HepG2 (cell line): Measurements from ENCODE around the gene STOM. TPM values are rescaled to one million over a fixed set of nuclear protein-coding genes. Genes with fewer than 3 reads are reported as not detected.

ENCODE experiments used
- CENPX ChIP-seq: sonication (generic); formaldehyde crosslinking; IDR thresholded peaks from 2 replicates; pipeline ENCODE4 v1.9.0; 2021; ENCODE audit warnings: mild to moderate bottlenecking, missing genetic modification reagents, moderate library complexity
- NCOA5 ChIP-seq: sonication (generic); formaldehyde crosslinking; IDR thresholded peaks from 2 replicates; pipeline ENCODE4 v1.4.0; 2020; ENCODE audit warnings: missing genetic modification reagents
- PHF21A ChIP-seq: sonication (generic); formaldehyde crosslinking; IDR thresholded peaks from 2 replicates; pipeline ENCODE4 v1.5.0; 2020; ENCODE audit warnings: mild to moderate bottlenecking, missing genetic modification reagents
- RARG ChIP-seq: sonication (generic); formaldehyde crosslinking; IDR thresholded peaks from 2 replicates; pipeline ENCODE4 v1.4.0; 2020; ENCODE audit warnings: low read depth, mild to moderate bottlenecking, missing genetic modification reagents
- RXRA ChIP-seq: sonication (generic); formaldehyde crosslinking; IDR thresholded peaks from 2 replicates; pipeline ENCODE4 v1.5.1; 2020; ENCODE audit warnings: missing genetic modification reagents
- SNAPC5 ChIP-seq: sonication (generic); formaldehyde crosslinking; IDR thresholded peaks from 2 replicates; pipeline ENCODE4 v1.8.1; 2023; ENCODE audit warnings: mild to moderate bottlenecking, missing genetic modification reagents, borderline replicate concordance
- STAT6 ChIP-seq: sonication (generic); formaldehyde crosslinking; IDR thresholded peaks from 2 replicates; pipeline ENCODE4 v1.4.0; 2020; ENCODE audit warnings: missing genetic modification reagents, mild to moderate bottlenecking, borderline replicate concordance
- ZMYM3 ChIP-seq: sonication (generic); formaldehyde crosslinking; IDR thresholded peaks from 2 replicates; pipeline ENCODE4 v1.5.1; 2020; ENCODE audit warnings: mild to moderate bottlenecking, missing genetic modification reagents
- ZNF205 ChIP-seq: IDR thresholded peaks from 2 replicates; pipeline ENCODE4 v1.6.1; 2018; ENCODE audit warnings: missing biosample characterization, missing genetic modification reagents
- ZNF496 ChIP-seq: sonication (generic); formaldehyde crosslinking; IDR thresholded peaks from 2 replicates; pipeline ENCODE4 v1.8.1; 2023; ENCODE audit warnings: mild to moderate bottlenecking, moderate library complexity, missing genetic modification reagents; ENCODE audit not compliant: insufficient replicate concordance
- ZNF503 ChIP-seq: sonication (generic); formaldehyde crosslinking; IDR thresholded peaks from 2 replicates; pipeline ENCODE4 v1.4.0; 2020; ENCODE audit warnings: missing genetic modification reagents
- ZNF512 ChIP-seq: sonication (generic); formaldehyde crosslinking; IDR thresholded peaks from 2 replicates; pipeline ENCODE4 v1.4.0; 2020; ENCODE audit warnings: mild to moderate bottlenecking, missing genetic modification reagents
- polyA plus RNA-seq, 8 experiments: library from polyadenylated mRNA; depleted of rRNA in 3 of 8; stranded (reverse) in 7 of 8; unstranded in 1 of 8; fragments of >200 nt; fragmentation: Illumina TruSeq in 4 of 8; extraction: Trizol in 4 of 8; gene quantifications; 2 replicates each; pipeline versions ENCODE4 v1.2.1 to v1.2.3, GENCODE V29; 2011 to 2016; ENCODE audit warnings: low read depth in 4 of 8, missing spikeins in 1 of 8, mixed read lengths in 1 of 8; ENCODE audit not compliant: insufficient read depth in 1 of 8
- total RNA-seq, 5 experiments: library from RNA; depleted of rRNA; stranded (reverse); fragments of >200 nt; fragmentation: Illumina TruSeq; extraction: Trizol; gene quantifications; 2 replicates each; pipeline ENCODE4 v1.2.3, GENCODE V29; 2016; ENCODE audit warnings: low read depth in 1 of 5
- TF ChIP-seq, protein P1 (sequence below): IDR thresholded peaks from 2 replicates; pipeline ENCODE4 v1.6.1; 2016; ENCODE audit warnings: low read depth, missing genetic modification reagents, missing compliant biosample characterization

STOM gene
- total and polyA plus RNA-seq, 2 of the 13 experiments (the other 11 are each of a cell fraction or from before 2014, with no cell fraction given): 43.6 to 165 TPM

DNA sequence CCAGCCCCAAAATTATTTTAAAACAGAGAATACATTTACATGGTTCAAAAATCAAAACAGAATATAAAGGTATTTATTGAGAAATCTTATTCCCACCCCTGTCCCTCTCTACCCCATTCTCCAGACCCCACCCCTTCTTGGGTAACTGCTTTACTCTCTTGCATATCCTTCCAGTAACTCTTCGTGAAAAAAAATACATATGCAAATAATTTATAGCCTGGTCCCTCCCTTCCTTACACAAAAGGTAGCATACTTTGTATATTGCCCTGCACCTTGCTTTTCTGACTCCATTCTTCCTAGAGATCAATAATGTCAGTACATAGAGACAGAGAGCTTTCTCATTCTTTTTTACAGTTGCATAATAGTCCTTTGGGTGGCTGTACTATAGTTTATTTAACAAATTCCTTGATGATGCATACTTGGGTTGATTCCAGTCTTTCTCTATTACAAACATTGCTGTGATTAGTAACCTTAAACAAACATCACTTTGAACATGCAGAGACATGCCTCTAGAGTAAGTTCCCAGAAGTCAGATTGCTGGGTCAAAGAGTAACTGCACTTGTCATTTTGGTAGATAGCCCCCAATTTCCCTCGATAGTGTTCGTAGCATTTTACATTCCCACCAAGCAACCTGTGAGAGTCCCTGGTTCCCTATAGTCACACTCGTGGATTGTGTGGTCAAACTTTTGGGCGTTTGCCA is 47.9 kb downstream of the STOM start (continued):
- TF ChIP-seq RARG (CRISPR knock-in tag): no peak
- no peak; the same call in 1 of the 2 replicates for TF ChIP-seq SNAPC5 (CRISPR knock-in tag)
- no peak for TF ChIP-seq ZNF496 (CRISPR knock-in tag)
- TF ChIP-seq PHF21A (CRISPR knock-in tag): peak; percentile 86
- TF ChIP-seq STAT6: 0 out of 2 replicates have a peak, but pooled peaks have one; percentile 25
- no peak for TF ChIP-seq ZNF512 (CRISPR knock-in tag)
- TF ChIP-seq, protein P1, sequence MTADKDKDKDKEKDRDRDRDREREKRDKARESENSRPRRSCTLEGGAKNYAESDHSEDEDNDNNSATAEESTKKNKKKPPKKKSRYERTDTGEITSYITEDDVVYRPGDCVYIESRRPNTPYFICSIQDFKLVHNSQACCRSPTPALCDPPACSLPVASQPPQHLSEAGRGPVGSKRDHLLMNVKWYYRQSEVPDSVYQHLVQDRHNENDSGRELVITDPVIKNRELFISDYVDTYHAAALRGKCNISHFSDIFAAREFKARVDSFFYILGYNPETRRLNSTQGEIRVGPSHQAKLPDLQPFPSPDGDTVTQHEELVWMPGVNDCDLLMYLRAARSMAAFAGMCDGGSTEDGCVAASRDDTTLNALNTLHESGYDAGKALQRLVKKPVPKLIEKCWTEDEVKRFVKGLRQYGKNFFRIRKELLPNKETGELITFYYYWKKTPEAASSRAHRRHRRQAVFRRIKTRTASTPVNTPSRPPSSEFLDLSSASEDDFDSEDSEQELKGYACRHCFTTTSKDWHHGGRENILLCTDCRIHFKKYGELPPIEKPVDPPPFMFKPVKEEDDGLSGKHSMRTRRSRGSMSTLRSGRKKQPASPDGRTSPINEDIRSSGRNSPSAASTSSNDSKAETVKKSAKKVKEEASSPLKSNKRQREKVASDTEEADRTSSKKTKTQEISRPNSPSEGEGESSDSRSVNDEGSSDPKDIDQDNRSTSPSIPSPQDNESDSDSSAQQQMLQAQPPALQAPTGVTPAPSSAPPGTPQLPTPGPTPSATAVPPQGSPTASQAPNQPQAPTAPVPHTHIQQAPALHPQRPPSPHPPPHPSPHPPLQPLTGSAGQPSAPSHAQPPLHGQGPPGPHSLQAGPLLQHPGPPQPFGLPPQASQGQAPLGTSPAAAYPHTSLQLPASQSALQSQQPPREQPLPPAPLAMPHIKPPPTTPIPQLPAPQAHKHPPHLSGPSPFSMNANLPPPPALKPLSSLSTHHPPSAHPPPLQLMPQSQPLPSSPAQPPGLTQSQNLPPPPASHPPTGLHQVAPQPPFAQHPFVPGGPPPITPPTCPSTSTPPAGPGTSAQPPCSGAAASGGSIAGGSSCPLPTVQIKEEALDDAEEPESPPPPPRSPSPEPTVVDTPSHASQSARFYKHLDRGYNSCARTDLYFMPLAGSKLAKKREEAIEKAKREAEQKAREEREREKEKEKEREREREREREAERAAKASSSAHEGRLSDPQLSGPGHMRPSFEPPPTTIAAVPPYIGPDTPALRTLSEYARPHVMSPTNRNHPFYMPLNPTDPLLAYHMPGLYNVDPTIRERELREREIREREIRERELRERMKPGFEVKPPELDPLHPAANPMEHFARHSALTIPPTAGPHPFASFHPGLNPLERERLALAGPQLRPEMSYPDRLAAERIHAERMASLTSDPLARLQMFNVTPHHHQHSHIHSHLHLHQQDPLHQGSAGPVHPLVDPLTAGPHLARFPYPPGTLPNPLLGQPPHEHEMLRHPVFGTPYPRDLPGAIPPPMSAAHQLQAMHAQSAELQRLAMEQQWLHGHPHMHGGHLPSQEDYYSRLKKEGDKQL (CRISPR knock-in tag): peak; percentile 91
- no peak for TF ChIP-seq CENPX (CRISPR knock-in tag)
- peak; percentile 37; the same call in 1 of the 2 replicates for TF ChIP-seq ZMYM3 (CRISPR knock-in tag)
- peak; percentile 92 for TF ChIP-seq ZNF503 (CRISPR knock-in tag)
- TF ChIP-seq ZNF205 (CRISPR knock-in tag): peak; percentile 71; the same call in 1 of the 2 replicates
- no peak for TF ChIP-seq NCOA5 (CRISPR knock-in tag)
- TF ChIP-seq RXRA (CRISPR knock-in tag): no peak; the same call in 1 of the 2 replicates
